Pulmonary artery endothelial cell (primary cell): Measurements from ENCODE around the gene IMPA2. TPM values are rescaled to one million over a fixed set of nuclear protein-coding genes. Genes with fewer than 3 reads are reported as not detected.
"Not testable (repeated sequence)": the region's sequence is repeated elsewhere in the genome, so short reads cannot be mapped to it uniquely, and the experiment has no call there.

Experiments used
- DNase-seq: peaks from one replicate; pipeline ENCODE4 v3.0.0-alpha.2; 2011; ENCODE audit warnings: low read depth, low spot score
- total RNA-seq: library from RNA; depleted of rRNA; stranded (reverse); fragments of >200 nt; gene quantifications from 2 replicates; pipeline ENCODE4 v1.2.3, GENCODE V29; 2014

The IMPA2 gene
- total RNA-seq, 1 donor from 2014 or later = 6.7 TPM

- no peak for DNase-seq
Observed at GRCh38 chr18:12028040-12028628, 46.8 kb downstream of the IMPA2 start.

- no peak for DNase-seq
Observed at GRCh38 chr18:12028674-12029073, 47.4 kb downstream of the IMPA2 start.

GRCh38 chr18:12029786-12030584, 48.7 kb downstream of the IMPA2 start:
- DNase-seq = no peak

- DNase-seq = no peak
Observed at GRCh38 chr18:12030670-12031069, 49.4 kb downstream of the IMPA2 start.

GRCh38 chr18:12031181-12031580, 49.9 kb downstream of the IMPA2 start:
- no peak for DNase-seq

GRCh38 chr18:12031846-12032245, 50.5 kb downstream of the IMPA2 start:
- no peak for DNase-seq

- DNase-seq = no peak
Observed at GRCh38 chr18:12032786-12033642, 51.7 kb downstream of the IMPA2 start.

- DNase-seq = no peak
Observed at GRCh38 chr18:12033643-12034025, 52.3 kb downstream of the IMPA2 start.

- no peak for DNase-seq
Observed at GRCh38 chr18:12034241-12035100, 53.2 kb downstream of the IMPA2 start.

- DNase-seq = no peak
Observed at GRCh38 chr18:12035481-12035880, 54.2 kb downstream of the IMPA2 start.

- DNase-seq = no peak
Observed at GRCh38 chr18:12036201-12036751, 55.0 kb downstream of the IMPA2 start.

- no peak for DNase-seq
Observed at GRCh38 chr18:12038082-12038638, 56.9 kb downstream of the IMPA2 start.

- DNase-seq = no peak
Observed at GRCh38 chr18:12038639-12039539, 57.6 kb downstream of the IMPA2 start.

- not testable (repeated sequence) for DNase-seq
Observed at GRCh38 chr18:12039540-12039930, 58.2 kb downstream of the IMPA2 start.

GRCh38 chr18:12041561-12041960, 60.3 kb downstream of the IMPA2 start:
- no peak for DNase-seq

GRCh38 chr18:12043811-12044210, 62.5 kb downstream of the IMPA2 start:
- no peak for DNase-seq

- DNase-seq = no peak
Observed at GRCh38 chr18:12044591-12044990, 63.3 kb downstream of the IMPA2 start.

GRCh38 chr18:12046046-12046750, 64.9 kb downstream of the IMPA2 start:
- DNase-seq = no peak
